ENCODE results near the gene NKTR.

NKTR gene

GRCh38 chr3:42581709-42582473 lies 18.6 kb upstream of the NKTR start, which contains the start of gene SEC22C (continued):
- TF ChIP-seq ZNF792 (tag by site-specific recombination; IDR thresholded peaks at IDR 0.05), result 0 out of 2 replicates have a peak, but pooled peaks have one; percentile 73
- TF ChIP-seq HOXA7 (CRISPR knock-in tag; IDR thresholded peaks at IDR 0.05; ENCODE audit: borderline replicate concordance), result no peak
- peak; percentile 75 for TF ChIP-seq ZBTB8A (tag by site-specific recombination; IDR thresholded peaks at IDR 0.05)
- no peak for TF ChIP-seq TCF7L2 (IDR thresholded peaks at IDR 0.05; ENCODE audit: borderline replicate concordance, low read depth, low read length)
- TF ChIP-seq ZNF670 (tag by site-specific recombination; IDR thresholded peaks at IDR 0.05; ENCODE audit: low read depth), result no peak
- peak; percentile 71 for TF ChIP-seq SP7 (tag by site-specific recombination; IDR thresholded peaks at IDR 0.05)
- no peak for TF ChIP-seq ZNF488 (tag by site-specific recombination; IDR thresholded peaks at IDR 0.05)
- peak; percentile 81 for TF ChIP-seq ZNF629 (tag by site-specific recombination; IDR thresholded peaks at IDR 0.05)
- TF ChIP-seq GLIS1 (tag by site-specific recombination; IDR thresholded peaks at IDR 0.05), result peak; percentile 65
- TF ChIP-seq GLIS2 (tag by site-specific recombination; IDR thresholded peaks at IDR 0.05), result peak; percentile 59
- TF ChIP-seq ZNF324 (tag by site-specific recombination; IDR thresholded peaks at IDR 0.05), result no peak
- peak; percentile 70 for TF ChIP-seq ZNF398 (tag by site-specific recombination; IDR thresholded peaks at IDR 0.05)
- no peak for TF ChIP-seq ZNF202 (tag by site-specific recombination; IDR thresholded peaks at IDR 0.05; ENCODE audit: borderline replicate concordance)
- TF ChIP-seq ZNF558 (tag by site-specific recombination; IDR thresholded peaks at IDR 0.05), result no peak
- peak; percentile 73; the same call in 1 of the 2 replicates for TF ChIP-seq ZSCAN16 (tag by site-specific recombination; IDR thresholded peaks at IDR 0.05)
- TF ChIP-seq PRDM6 (tag by site-specific recombination; IDR thresholded peaks at IDR 0.05), result no peak
- peak; percentile 39; the same call in 1 of the 2 replicates for TF ChIP-seq ZBTB7A (tag by site-specific recombination; IDR thresholded peaks at IDR 0.05; ENCODE audit: low read depth)
- TF ChIP-seq ZNF596 (tag by site-specific recombination; IDR thresholded peaks at IDR 0.05), result no peak
- TF ChIP-seq CTCF (tag by site-specific recombination; IDR thresholded peaks at IDR 0.05), result peak; percentile 51; the same call in 1 of the 2 replicates
- peak; percentile 95 for TF ChIP-seq ZBTB26 (tag by site-specific recombination; optimal IDR thresholded peaks at IDR 0.05)
- peak; percentile 70 for TF ChIP-seq ZNF335 (tag by site-specific recombination; conservative IDR thresholded peaks at IDR 0.05)
- peak; percentile 96 for TF ChIP-seq PATZ1 (tag by site-specific recombination; IDR thresholded peaks at IDR 0.05)
- TF ChIP-seq ZNF707 (tag by site-specific recombination; IDR thresholded peaks at IDR 0.05), result no peak
- no peak for TF ChIP-seq ZNF155 (tag by site-specific recombination; IDR thresholded peaks at IDR 0.05)
- TF ChIP-seq ZXDB (tag by site-specific recombination; IDR thresholded peaks at IDR 0.05), result peak; percentile 56; the same call in 1 of the 2 replicates
- TF ChIP-seq ZSCAN30 (tag by site-specific recombination; IDR thresholded peaks at IDR 0.05), result peak; percentile 54; the same call in 1 of the 2 replicates
